WTC11 (cell line): Measurements from ENCODE around the gene LARGE1. TPM values are rescaled to one million over a fixed set of nuclear protein-coding genes. Genes with fewer than 3 reads are reported as not detected.

Experiments used
- ATAC-seq: fragments of 200-7000 bp; cut with Tn5 transposase; 2 replicates; pipeline ENCODE4 v1.10.0; 2021; ENCODE audit warnings: mild to moderate bottlenecking, moderate library complexity
- CTCF ChIA-PET: fragments of 300-600 bp; sonication (Branson Sonifier 250); formaldehyde crosslinking; loops from one replicate; lab custom pipeline; 2021; ENCODE audit warnings: antibody characterized with exemption; lab: Charles Lee
- POLR2A ChIA-PET: fragments of 350-600 bp; sonication (Branson Sonifier 250); formaldehyde crosslinking; loops from one replicate; lab custom pipeline; 2021; ENCODE audit warnings: antibody characterized with exemption; lab: Charles Lee
- DNase-seq: peaks from one replicate; pipeline ENCODE4 v3.0.0; 2021; ENCODE audit warnings: low spot score
- H3K27ac Mint-ChIP-seq: 2 replicates; pipeline ENCODE4 v1.8.0; 2021; ENCODE audit warnings: mixed read lengths
- H3K27me3 Mint-ChIP-seq: 2 replicates; pipeline ENCODE4 v1.8.0; 2021; ENCODE audit warnings: low read depth, mild to moderate bottlenecking, moderate library complexity, mixed read lengths
- H3K36me3 Mint-ChIP-seq: 2 replicates; pipeline ENCODE4 v1.8.0; 2021; ENCODE audit warnings: mixed read lengths
- H3K4me1 Mint-ChIP-seq: 2 replicates; pipeline ENCODE4 v1.8.0; 2022; ENCODE audit warnings: mixed read lengths
- H3K4me3 Mint-ChIP-seq: 2 replicates; pipeline ENCODE4 v1.8.0; 2021; ENCODE audit warnings: mild to moderate bottlenecking, moderate library complexity, mixed read lengths
- H3K9me3 Mint-ChIP-seq: 2 replicates; pipeline ENCODE4 v1.8.0; 2021; ENCODE audit warnings: mixed read lengths
- ATF2 ChIP-seq: sonication (generic); formaldehyde crosslinking; IDR thresholded peaks from 2 replicates; pipeline ENCODE4 v1.8.1; 2022; ENCODE audit warnings: low read depth, missing genetic modification reagents, borderline replicate concordance
- ELF4 ChIP-seq: sonication (generic); formaldehyde crosslinking; IDR thresholded peaks from 2 replicates; pipeline ENCODE4 v1.8.1; 2022; ENCODE audit warnings: low read depth, mild to moderate bottlenecking, moderate library complexity, missing genetic modification reagents
- EMX1 ChIP-seq: fragments of 250-450 bp; sonication (Bioruptor Pico); IDR thresholded peaks from 2 replicates; pipeline ENCODE4 v1.8.0; 2021; ENCODE audit warnings: mild to moderate bottlenecking
- ETV6 ChIP-seq: sonication (generic); formaldehyde crosslinking; IDR thresholded peaks from 2 replicates; pipeline ENCODE4 v1.8.1; 2022; ENCODE audit warnings: mild to moderate bottlenecking, missing genetic modification reagents
- FOXP1 ChIP-seq: sonication (generic); formaldehyde crosslinking; IDR thresholded peaks from 2 replicates; pipeline ENCODE4 v1.8.0; 2022; ENCODE audit warnings: missing genetic modification reagents, mild to moderate bottlenecking, moderate library complexity, borderline replicate concordance
- HMGA2 ChIP-seq: fragments of 250-450 bp; sonication (Bioruptor Pico); IDR thresholded peaks from 2 replicates; pipeline ENCODE4 v1.4.0; 2021; ENCODE audit warnings: mild to moderate bottlenecking, moderate library complexity
- JAZF1 ChIP-seq: fragments of 250-450 bp; sonication (Bioruptor Pico); IDR thresholded peaks from 2 replicates; pipeline ENCODE4 v1.9.0; 2021; ENCODE audit warnings: moderate library complexity, mild to moderate bottlenecking, inconsistent platforms
- JUN ChIP-seq: sonication (generic); formaldehyde crosslinking; IDR thresholded peaks from 2 replicates; pipeline ENCODE4 v1.8.0; 2023; ENCODE audit warnings: mild to moderate bottlenecking, missing genetic modification reagents
- MXD4 ChIP-seq: fragments of 250-450 bp; sonication (Bioruptor Pico); IDR thresholded peaks from 2 replicates; pipeline ENCODE4 v1.8.0; 2021; ENCODE audit warnings: mild to moderate bottlenecking, moderate library complexity, borderline replicate concordance
- NFE2L1 ChIP-seq: sonication (generic); formaldehyde crosslinking; IDR thresholded peaks from 2 replicates; pipeline ENCODE4 v1.8.1; 2023; ENCODE audit warnings: missing genetic modification reagents
- SMAD4 ChIP-seq: sonication (generic); formaldehyde crosslinking; IDR thresholded peaks from 2 replicates; pipeline ENCODE4 v1.8.0; 2022; ENCODE audit warnings: mild to moderate bottlenecking, missing genetic modification reagents
- STAT6 ChIP-seq: sonication (generic); formaldehyde crosslinking; conservative IDR thresholded peaks from 2 replicates; pipeline ENCODE4 v1.8.1; 2023; ENCODE audit warnings: mild to moderate bottlenecking, low read depth, missing genetic modification reagents, moderate library complexity
- TEAD1 ChIP-seq: sonication (generic); formaldehyde crosslinking; IDR thresholded peaks from 2 replicates; pipeline ENCODE4 v1.8.0; 2022; ENCODE audit warnings: mild to moderate bottlenecking, missing genetic modification reagents
- ZBTB21 ChIP-seq: sonication (generic); formaldehyde crosslinking; IDR thresholded peaks from 2 replicates; pipeline ENCODE4 v1.8.1; 2023; ENCODE audit warnings: mild to moderate bottlenecking, missing genetic modification reagents, borderline replicate concordance
- ZNF138 ChIP-seq: sonication (generic); formaldehyde crosslinking; conservative IDR thresholded peaks from 2 replicates; pipeline ENCODE4 v1.8.1; 2022; ENCODE audit warnings: mild to moderate bottlenecking, moderate library complexity, missing genetic modification reagents
- total RNA-seq: library from RNA; stranded (reverse); gene quantifications from 3 replicates; pipeline ENCODE4 v1.2.3, GENCODE V29; 2021
- TF ChIP-seq, protein P1 (sequence below): fragments of 250-450 bp; sonication (Bioruptor Pico); IDR thresholded peaks from 2 replicates; pipeline ENCODE4 v1.9.0; 2021; ENCODE audit warnings: mild to moderate bottlenecking, borderline replicate concordance
- TF ChIP-seq, protein P2 (sequence below): sonication (generic); formaldehyde crosslinking; IDR thresholded peaks from 2 replicates; pipeline ENCODE4 v1.8.0; 2022; ENCODE audit warnings: mild to moderate bottlenecking, missing genetic modification reagents
- TF ChIP-seq, protein P3 (sequence below): sonication (generic); formaldehyde crosslinking; IDR thresholded peaks from 2 replicates; pipeline ENCODE4 v1.8.1; 2023; ENCODE audit warnings: mild to moderate bottlenecking, missing genetic modification reagents, moderate library complexity
- TF ChIP-seq, protein P4 (sequence below): fragments of 250-450 bp; sonication (Bioruptor Pico); conservative IDR thresholded peaks from 2 replicates; pipeline ENCODE4 v1.9.0; 2021; ENCODE audit warnings: mild to moderate bottlenecking

The LARGE1 gene
- total RNA-seq, 1 experiment from 2014 or later: 72.6 TPM

- ChIA-PET CTCF (interaction anchor here (1.2 kb wide), 1 partner anchor 40 kb away, joined by 3 read pairs; no protein-coding TSS in a partner anchor), POLR2A (interaction anchor here (0.8 kb wide), 1 partner anchor 11 kb away, joined by 4 read pairs; no protein-coding TSS in a partner anchor)
- peaks cover 3% of the 10 kb centered on the region for H3K4me1 Mint-ChIP-seq
- DNase-seq (no peak), ATAC-seq (no peak)
- H3K9me3 Mint-ChIP-seq: peaks cover 3% of the 10 kb centered on the region
- no peak overlapping the region for H3K27ac Mint-ChIP-seq
- H3K4me3 Mint-ChIP-seq: no peak overlapping the region
- H3K27me3 Mint-ChIP-seq: no peaks in the 10 kb centered on the region
- no peak for TF ChIP-seq SMAD4 (CRISPR knock-in tag)
- TF ChIP-seq NFE2L1: no peak
- TF ChIP-seq, protein P1, sequence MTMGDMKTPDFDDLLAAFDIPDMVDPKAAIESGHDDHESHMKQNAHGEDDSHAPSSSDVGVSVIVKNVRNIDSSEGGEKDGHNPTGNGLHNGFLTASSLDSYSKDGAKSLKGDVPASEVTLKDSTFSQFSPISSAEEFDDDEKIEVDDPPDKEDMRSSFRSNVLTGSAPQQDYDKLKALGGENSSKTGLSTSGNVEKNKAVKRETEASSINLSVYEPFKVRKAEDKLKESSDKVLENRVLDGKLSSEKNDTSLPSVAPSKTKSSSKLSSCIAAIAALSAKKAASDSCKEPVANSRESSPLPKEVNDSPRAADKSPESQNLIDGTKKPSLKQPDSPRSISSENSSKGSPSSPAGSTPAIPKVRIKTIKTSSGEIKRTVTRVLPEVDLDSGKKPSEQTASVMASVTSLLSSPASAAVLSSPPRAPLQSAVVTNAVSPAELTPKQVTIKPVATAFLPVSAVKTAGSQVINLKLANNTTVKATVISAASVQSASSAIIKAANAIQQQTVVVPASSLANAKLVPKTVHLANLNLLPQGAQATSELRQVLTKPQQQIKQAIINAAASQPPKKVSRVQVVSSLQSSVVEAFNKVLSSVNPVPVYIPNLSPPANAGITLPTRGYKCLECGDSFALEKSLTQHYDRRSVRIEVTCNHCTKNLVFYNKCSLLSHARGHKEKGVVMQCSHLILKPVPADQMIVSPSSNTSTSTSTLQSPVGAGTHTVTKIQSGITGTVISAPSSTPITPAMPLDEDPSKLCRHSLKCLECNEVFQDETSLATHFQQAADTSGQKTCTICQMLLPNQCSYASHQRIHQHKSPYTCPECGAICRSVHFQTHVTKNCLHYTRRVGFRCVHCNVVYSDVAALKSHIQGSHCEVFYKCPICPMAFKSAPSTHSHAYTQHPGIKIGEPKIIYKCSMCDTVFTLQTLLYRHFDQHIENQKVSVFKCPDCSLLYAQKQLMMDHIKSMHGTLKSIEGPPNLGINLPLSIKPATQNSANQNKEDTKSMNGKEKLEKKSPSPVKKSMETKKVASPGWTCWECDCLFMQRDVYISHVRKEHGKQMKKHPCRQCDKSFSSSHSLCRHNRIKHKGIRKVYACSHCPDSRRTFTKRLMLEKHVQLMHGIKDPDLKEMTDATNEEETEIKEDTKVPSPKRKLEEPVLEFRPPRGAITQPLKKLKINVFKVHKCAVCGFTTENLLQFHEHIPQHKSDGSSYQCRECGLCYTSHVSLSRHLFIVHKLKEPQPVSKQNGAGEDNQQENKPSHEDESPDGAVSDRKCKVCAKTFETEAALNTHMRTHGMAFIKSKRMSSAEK (CRISPR knock-in tag): no peak
- H3K36me3 Mint-ChIP-seq: no peaks in the 10 kb centered on the region
These were observed 42.1 kb upstream of the LARGE1 start for GRCh38 chr22:33962409-33962808.

DNA sequence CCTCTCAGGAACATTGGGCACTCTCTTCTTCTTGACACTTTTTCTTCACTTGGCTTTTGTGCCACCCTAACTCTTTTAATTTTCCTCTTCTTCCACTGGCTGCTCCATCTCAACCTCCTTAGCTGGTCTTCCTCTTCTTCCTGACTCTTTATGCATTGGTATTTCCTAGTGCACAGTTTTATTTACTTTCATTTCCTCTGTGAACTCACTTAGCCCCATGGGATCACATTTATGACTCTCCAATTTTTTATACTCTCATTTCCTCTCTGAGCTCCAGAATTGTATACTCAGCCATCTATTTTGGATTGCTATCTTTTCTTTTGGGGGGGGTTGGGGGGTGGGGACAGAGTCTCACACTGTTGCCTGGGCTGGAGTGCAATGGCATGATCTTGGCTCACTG lies 38.5 kb upstream of the LARGE1 start:
- Mint-ChIP-seq H3K9me3 (peaks cover 3% of the 10 kb centered on the region), H3K27me3 (no peaks in the 10 kb centered on the region), H3K4me3 (no peak overlapping the region), H3K27ac (no peak overlapping the region), H3K4me1 (no peaks in the 10 kb centered on the region), H3K36me3 (no peaks in the 10 kb centered on the region)
- ChIA-PET CTCF (no interaction called here), POLR2A (no interaction called here)
- ATAC-seq (no peak), DNase-seq (no peak)
- TF ChIP-seq, protein P2, sequence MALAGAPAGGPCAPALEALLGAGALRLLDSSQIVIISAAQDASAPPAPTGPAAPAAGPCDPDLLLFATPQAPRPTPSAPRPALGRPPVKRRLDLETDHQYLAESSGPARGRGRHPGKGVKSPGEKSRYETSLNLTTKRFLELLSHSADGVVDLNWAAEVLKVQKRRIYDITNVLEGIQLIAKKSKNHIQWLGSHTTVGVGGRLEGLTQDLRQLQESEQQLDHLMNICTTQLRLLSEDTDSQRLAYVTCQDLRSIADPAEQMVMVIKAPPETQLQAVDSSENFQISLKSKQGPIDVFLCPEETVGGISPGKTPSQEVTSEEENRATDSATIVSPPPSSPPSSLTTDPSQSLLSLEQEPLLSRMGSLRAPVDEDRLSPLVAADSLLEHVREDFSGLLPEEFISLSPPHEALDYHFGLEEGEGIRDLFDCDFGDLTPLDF (CRISPR knock-in tag): no peak
- TF ChIP-seq ZNF138 (CRISPR knock-in tag): no peak
- no peak for TF ChIP-seq ELF4 (CRISPR knock-in tag)
- no peak for TF ChIP-seq ETV6 (CRISPR knock-in tag)
- no peak for TF ChIP-seq MXD4 (CRISPR knock-in tag)
- TF ChIP-seq, protein P3, sequence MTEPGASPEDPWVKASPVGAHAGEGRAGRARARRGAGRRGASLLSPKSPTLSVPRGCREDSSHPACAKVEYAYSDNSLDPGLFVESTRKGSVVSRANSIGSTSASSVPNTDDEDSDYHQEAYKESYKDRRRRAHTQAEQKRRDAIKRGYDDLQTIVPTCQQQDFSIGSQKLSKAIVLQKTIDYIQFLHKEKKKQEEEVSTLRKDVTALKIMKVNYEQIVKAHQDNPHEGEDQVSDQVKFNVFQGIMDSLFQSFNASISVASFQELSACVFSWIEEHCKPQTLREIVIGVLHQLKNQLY (CRISPR knock-in tag): no peak
- TF ChIP-seq TEAD1 (CRISPR knock-in tag): no peak
- TF ChIP-seq ATF2: no peak
- TF ChIP-seq JUN (CRISPR knock-in tag): no peak
- TF ChIP-seq EMX1: no peak
- TF ChIP-seq JAZF1: no peak
- TF ChIP-seq HMGA2 (CRISPR knock-in tag): no peak
- TF ChIP-seq, protein P4, sequence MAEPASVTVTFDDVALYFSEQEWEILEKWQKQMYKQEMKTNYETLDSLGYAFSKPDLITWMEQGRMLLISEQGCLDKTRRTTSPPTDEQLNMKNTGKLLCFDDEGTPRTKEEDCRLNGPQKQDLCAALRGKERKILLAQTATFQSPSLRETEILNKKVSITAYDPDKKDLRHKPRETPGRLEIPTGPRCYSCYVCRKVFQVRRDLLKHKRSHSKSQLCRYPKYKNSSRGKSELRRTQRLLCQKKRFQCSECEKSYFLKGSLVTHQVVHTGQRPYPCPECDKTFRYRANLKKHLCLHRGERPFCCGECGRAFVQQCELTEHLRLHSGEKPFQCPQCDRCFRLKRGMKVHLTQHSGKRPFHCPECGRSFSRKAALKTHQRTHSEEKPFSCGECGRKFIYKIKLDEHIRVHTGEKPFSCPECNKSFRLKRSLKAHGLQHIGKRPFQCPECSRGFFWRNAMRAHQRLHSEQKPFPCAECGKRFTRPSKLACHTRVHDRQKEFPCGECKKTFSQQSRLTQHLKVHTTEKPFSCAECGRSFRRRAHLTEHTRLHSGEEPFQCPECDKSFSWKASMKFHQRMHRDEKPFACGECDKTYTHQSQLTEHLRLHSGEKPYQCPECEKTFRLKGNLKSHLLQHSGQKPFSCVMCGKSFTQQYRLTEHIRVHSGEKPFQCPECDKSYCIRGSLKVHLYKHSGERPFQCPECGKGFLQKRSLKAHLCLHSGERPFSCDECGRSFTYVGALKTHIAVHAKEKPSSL (CRISPR knock-in tag): no peak
- no peak for TF ChIP-seq ZBTB21 (CRISPR knock-in tag)
- TF ChIP-seq FOXP1 (CRISPR knock-in tag): no peak
- no peak for TF ChIP-seq STAT6 (CRISPR knock-in tag)
